ENCODE data around the gene TRIM62. TPM values are rescaled to one million over a fixed set of nuclear protein-coding genes. Genes with fewer than 3 reads are reported as not detected.

The TRIM62 gene
- polyA plus RNA-seq, 1 donor (not counting 4 experiments of a cell fraction or from before 2014, with no cell fraction given) = 2.0 TPM

- FAIRE-seq (no peak), DNase-seq (ENCODE audit: low read depth, low spot score) (no peak)
- Histone ChIP-seq H3K4me2 (ENCODE audit: control insufficient read depth, extremely low read depth, insufficient read depth, low read depth, low read length) (no peak overlapping the region), H3K27ac (ENCODE audit: control insufficient read depth, insufficient read depth, low read length) (no peak overlapping the region), H3K9me3 (ENCODE audit: control insufficient read depth, low read depth, low read length) (no peaks in the 10 kb centered on the region), H3K27me3 (ENCODE audit: control insufficient read depth, extremely low read depth, insufficient read depth, low read length) (no peaks in the 10 kb centered on the region), H2AFZ (ENCODE audit: control insufficient read depth, low read length) (no peak overlapping the region), H3K36me3 (ENCODE audit: control insufficient read depth in 2 of 2, extremely low read depth in 1 of 2, insufficient read depth in 2 of 2, low read length in 2 of 2) (no peaks in the 10 kb centered on the region), H3K9me1 (ENCODE audit: control insufficient read depth, extremely low read depth, insufficient read depth, low read length) (no peaks in the 10 kb centered on the region), H3K9ac (ENCODE audit: control insufficient read depth, extremely low read depth, insufficient read depth, low read length) (no peak overlapping the region), H4K20me1 (ENCODE audit: control insufficient read depth, extremely low read depth, insufficient read depth, low read length) (no peaks in the 10 kb centered on the region), H3K4me1 (ENCODE audit: control insufficient read depth, extremely low read depth, insufficient read depth, low read length) (peaks cover 4% of the 10 kb centered on the region), H3K79me2 (ENCODE audit: control insufficient read depth, insufficient read depth, low read length) (no peaks in the 10 kb centered on the region), H3K4me3 (ENCODE audit: control insufficient read depth in 2 of 3, extremely low read depth in 1 of 3, insufficient read depth in 2 of 3, low read depth in 1 of 3, low read length in 3 of 3) (no peak overlapping the region)
- dilution Hi-C loops (cut with MboI; ENCODE audit: extremely low pct_ligation_motif_present, low sequenced_read_pairs) = no loop called here
- TF ChIP-seq EZH2 (IDR thresholded peaks at IDR 0.05; ENCODE audit: low read length) = no peak
- no peak for TF ChIP-seq CTCF (optimal IDR thresholded peaks at IDR 0.05 in 1 of 3, IDR thresholded peaks at IDR 0.05 in 1 of 3, conservative IDR thresholded peaks at IDR 0.05 in 1 of 3; ENCODE audit: extremely low read depth in 1 of 3, insufficient read depth in 2 of 3, low read length in 3 of 3)
Observed at GRCh38 chr1:33228935-33229487, 47.2 kb upstream of the TRIM62 start.

GRCh38 chr1:33225586-33225985 is 43.7 kb upstream of the TRIM62 start:
- Histone ChIP-seq H3K4me3 (ENCODE audit: control insufficient read depth in 2 of 3, extremely low read depth in 1 of 3, insufficient read depth in 2 of 3, low read depth in 1 of 3, low read length in 3 of 3) (no peak overlapping the region), H3K9ac (ENCODE audit: control insufficient read depth, extremely low read depth, insufficient read depth, low read length) (no peak overlapping the region), H3K27ac (ENCODE audit: control insufficient read depth, insufficient read depth, low read length) (no peak overlapping the region), H3K9me3 (ENCODE audit: control insufficient read depth, low read depth, low read length) (no peaks in the 10 kb centered on the region), H3K79me2 (ENCODE audit: control insufficient read depth, insufficient read depth, low read length) (no peaks in the 10 kb centered on the region), H2AFZ (ENCODE audit: control insufficient read depth, low read length) (no peak overlapping the region), H3K36me3 (ENCODE audit: control insufficient read depth in 2 of 2, extremely low read depth in 1 of 2, insufficient read depth in 2 of 2, low read length in 2 of 2) (no peaks in the 10 kb centered on the region), H3K4me2 (ENCODE audit: control insufficient read depth, extremely low read depth, insufficient read depth, low read depth, low read length) (no peak overlapping the region), H3K9me1 (ENCODE audit: control insufficient read depth, extremely low read depth, insufficient read depth, low read length) (no peaks in the 10 kb centered on the region), H3K27me3 (ENCODE audit: control insufficient read depth, extremely low read depth, insufficient read depth, low read length) (no peaks in the 10 kb centered on the region), H3K4me1 (ENCODE audit: control insufficient read depth, extremely low read depth, insufficient read depth, low read length) (peaks cover 21% of the 10 kb centered on the region), H4K20me1 (ENCODE audit: control insufficient read depth, extremely low read depth, insufficient read depth, low read length) (no peaks in the 10 kb centered on the region)
- DNase-seq (ENCODE audit: low read depth, low spot score) (no peak), FAIRE-seq (no peak)
- TF ChIP-seq CTCF (optimal IDR thresholded peaks at IDR 0.05 in 1 of 3, IDR thresholded peaks at IDR 0.05 in 1 of 3, conservative IDR thresholded peaks at IDR 0.05 in 1 of 3; ENCODE audit: extremely low read depth in 1 of 3, insufficient read depth in 2 of 3, low read length in 3 of 3) = no peak
- TF ChIP-seq EZH2 (IDR thresholded peaks at IDR 0.05; ENCODE audit: low read length) = no peak
- dilution Hi-C loops (cut with MboI; ENCODE audit: extremely low pct_ligation_motif_present, low sequenced_read_pairs) = no loop called here
